HFFc6 (cell line): ENCODE measurements around the gene ACTN4. TPM values are rescaled to one million over a fixed set of nuclear protein-coding genes. Genes with fewer than 3 reads are reported as not detected.

Experiments used
- DNase-seq: peaks from one replicate; pipeline ENCODE4 v3.0.0-alpha.2; 2018
- H3K27ac Mint-ChIP-seq: 2 replicates; pipeline ENCODE4 v1.8.0; 2020; ENCODE audit warnings: mild to moderate bottlenecking, mixed read lengths
- H3K27me3 Mint-ChIP-seq: 2 replicates; pipeline ENCODE4 v1.8.0; 2021; ENCODE audit warnings: mild to moderate bottlenecking, moderate library complexity, mixed read lengths; ENCODE audit not compliant: insufficient read depth
- H3K36me3 Mint-ChIP-seq: 2 replicates; pipeline ENCODE4 v1.8.0; 2021; ENCODE audit warnings: low read depth, mixed read lengths
- H3K4me1 Mint-ChIP-seq: 2 replicates; pipeline ENCODE4 v1.8.0; 2020; ENCODE audit warnings: low read depth, mixed read lengths
- H3K4me3 Mint-ChIP-seq: 2 replicates; pipeline ENCODE4 v1.8.0; 2020; ENCODE audit warnings: mild to moderate bottlenecking, moderate library complexity, mixed read lengths
- H3K9me3 Mint-ChIP-seq: 2 replicates; pipeline ENCODE4 v1.8.0; 2020; ENCODE audit warnings: mild to moderate bottlenecking, mixed read lengths
- total RNA-seq, 6 experiments: library from RNA; stranded (reverse); fragmentation: NEBNext Ultra II Directional; extraction: Animal tissue kit (Norgen Biotek cat#: 25700); gene quantifications; 2 replicates in 1 of 6; 3 replicates in 5 of 6; pipeline ENCODE4 v1.2.3, GENCODE V29; 2021
- TF ChIP-seq, protein P1 (sequence below): fragments of 200-600 bp; sonication (generic); IDR thresholded peaks from 2 replicates; pipeline ENCODE4 v1.5.0; 2021; ENCODE audit warnings: antibody characterized with exemption, mild to moderate bottlenecking

The ACTN4 gene
- total RNA-seq, 6 experiments from 2014 or later: 972 to 1,299 (median 1,250) TPM

- peaks cover 19% of the 10 kb centered on the region for H3K4me1 Mint-ChIP-seq
- H3K27ac Mint-ChIP-seq: no peak overlapping the region
- peaks cover 53% of the 10 kb centered on the region for H3K27me3 Mint-ChIP-seq
- TF ChIP-seq, protein P1, sequence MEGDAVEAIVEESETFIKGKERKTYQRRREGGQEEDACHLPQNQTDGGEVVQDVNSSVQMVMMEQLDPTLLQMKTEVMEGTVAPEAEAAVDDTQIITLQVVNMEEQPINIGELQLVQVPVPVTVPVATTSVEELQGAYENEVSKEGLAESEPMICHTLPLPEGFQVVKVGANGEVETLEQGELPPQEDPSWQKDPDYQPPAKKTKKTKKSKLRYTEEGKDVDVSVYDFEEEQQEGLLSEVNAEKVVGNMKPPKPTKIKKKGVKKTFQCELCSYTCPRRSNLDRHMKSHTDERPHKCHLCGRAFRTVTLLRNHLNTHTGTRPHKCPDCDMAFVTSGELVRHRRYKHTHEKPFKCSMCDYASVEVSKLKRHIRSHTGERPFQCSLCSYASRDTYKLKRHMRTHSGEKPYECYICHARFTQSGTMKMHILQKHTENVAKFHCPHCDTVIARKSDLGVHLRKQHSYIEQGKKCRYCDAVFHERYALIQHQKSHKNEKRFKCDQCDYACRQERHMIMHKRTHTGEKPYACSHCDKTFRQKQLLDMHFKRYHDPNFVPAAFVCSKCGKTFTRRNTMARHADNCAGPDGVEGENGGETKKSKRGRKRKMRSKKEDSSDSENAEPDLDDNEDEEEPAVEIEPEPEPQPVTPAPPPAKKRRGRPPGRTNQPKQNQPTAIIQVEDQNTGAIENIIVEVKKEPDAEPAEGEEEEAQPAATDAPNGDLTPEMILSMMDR: no peak
- peaks cover 45% of the 10 kb centered on the region for H3K36me3 Mint-ChIP-seq
- no peaks in the 10 kb centered on the region; the same call in 1 of the 2 replicates for H3K9me3 Mint-ChIP-seq
- no peak overlapping the region for H3K4me3 Mint-ChIP-seq
- DNase-seq: no peak
These were observed 54.8 kb downstream of the ACTN4 start for GRCh38 chr19:38702278-38702677.

GRCh38 chr19:38703509-38703908, 56.1 kb downstream of the ACTN4 start:
- peaks cover 52% of the 10 kb centered on the region for H3K27me3 Mint-ChIP-seq
- peak overlapping the region; percentile 42 for H3K27ac Mint-ChIP-seq
- peaks cover 20% of the 10 kb centered on the region for H3K4me1 Mint-ChIP-seq
- peaks cover 43% of the 10 kb centered on the region for H3K36me3 Mint-ChIP-seq
- no peak for DNase-seq
- H3K4me3 Mint-ChIP-seq: no peak overlapping the region; the same call in 1 of the 2 replicates
- H3K9me3 Mint-ChIP-seq: no peaks in the 10 kb centered on the region; the same call in 1 of the 2 replicates
- TF ChIP-seq, protein P1: no peak

GRCh38 chr19:38704488-38705026, 57.1 kb downstream of the ACTN4 start:
- Mint-ChIP-seq H3K36me3 (peaks cover 42% of the 10 kb centered on the region), H3K27me3 (peaks cover 49% of the 10 kb centered on the region), H3K9me3 (no peaks in the 10 kb centered on the region; the same call in 1 of the 2 replicates), H3K4me1 (peaks cover 22% of the 10 kb centered on the region), H3K27ac (peak overlapping the region; percentile 27; the same call in 1 of the 2 replicates), H3K4me3 (no peak overlapping the region)
- DNase-seq: no peak
- TF ChIP-seq, protein P1: 0 out of 2 replicates have a peak, but pooled peaks have one; percentile 9

- peaks cover 47% of the 10 kb centered on the region for H3K27me3 Mint-ChIP-seq
- H3K4me3 Mint-ChIP-seq: no peak overlapping the region
- H3K27ac Mint-ChIP-seq: peak overlapping the region; percentile 64
- H3K9me3 Mint-ChIP-seq: no peaks in the 10 kb centered on the region; the same call in 1 of the 2 replicates
- peaks cover 29% of the 10 kb centered on the region for H3K4me1 Mint-ChIP-seq
- TF ChIP-seq, protein P1: no peak
- H3K36me3 Mint-ChIP-seq: peaks cover 41% of the 10 kb centered on the region
- no peak for DNase-seq
These were observed 58.0 kb downstream of the ACTN4 start for GRCh38 chr19:38705197-38706019.

GRCh38 chr19:38706792-38707511, 59.5 kb downstream of the ACTN4 start:
- Mint-ChIP-seq H3K36me3 (peaks cover 50% of the 10 kb centered on the region), H3K27me3 (peaks cover 56% of the 10 kb centered on the region), H3K4me3 (no peak overlapping the region; the same call in 1 of the 2 replicates), H3K9me3 (peaks cover 5% of the 10 kb centered on the region), H3K27ac (peak overlapping the region; percentile 89; the same call in 1 of the 2 replicates), H3K4me1 (peaks cover 45% of the 10 kb centered on the region)
- TF ChIP-seq, protein P1: no peak
- DNase-seq: no peak
